HG03460 (cell line): ENCODE measurements around the gene ARAP1.
A peak's percentile ranks its signal among the peaks of the same experiment; 100 is the strongest.

Source experiments
- ATAC-seq: cut with Tn5 transposase; IDR thresholded peaks from one replicate; pipeline ENCODE4 v1.9.1; 2021; ENCODE audit not compliant: unreplicated experiment

Gene ARAP1

GRCh38 chr11:72725724-72726028, 26.5 kb downstream of the ARAP1 start:
- ATAC-seq, result no peak

GRCh38 chr11:72724851-72725723, 27.1 kb downstream of the ARAP1 start:
- no peak for ATAC-seq

GRCh38 chr11:72724021-72724551, 28.1 kb downstream of the ARAP1 start:
- ATAC-seq, result no peak

- ATAC-seq, result no peak
Measured at GRCh38 chr11:72723508-72723907, 28.7 kb downstream of the ARAP1 start.

DNA sequence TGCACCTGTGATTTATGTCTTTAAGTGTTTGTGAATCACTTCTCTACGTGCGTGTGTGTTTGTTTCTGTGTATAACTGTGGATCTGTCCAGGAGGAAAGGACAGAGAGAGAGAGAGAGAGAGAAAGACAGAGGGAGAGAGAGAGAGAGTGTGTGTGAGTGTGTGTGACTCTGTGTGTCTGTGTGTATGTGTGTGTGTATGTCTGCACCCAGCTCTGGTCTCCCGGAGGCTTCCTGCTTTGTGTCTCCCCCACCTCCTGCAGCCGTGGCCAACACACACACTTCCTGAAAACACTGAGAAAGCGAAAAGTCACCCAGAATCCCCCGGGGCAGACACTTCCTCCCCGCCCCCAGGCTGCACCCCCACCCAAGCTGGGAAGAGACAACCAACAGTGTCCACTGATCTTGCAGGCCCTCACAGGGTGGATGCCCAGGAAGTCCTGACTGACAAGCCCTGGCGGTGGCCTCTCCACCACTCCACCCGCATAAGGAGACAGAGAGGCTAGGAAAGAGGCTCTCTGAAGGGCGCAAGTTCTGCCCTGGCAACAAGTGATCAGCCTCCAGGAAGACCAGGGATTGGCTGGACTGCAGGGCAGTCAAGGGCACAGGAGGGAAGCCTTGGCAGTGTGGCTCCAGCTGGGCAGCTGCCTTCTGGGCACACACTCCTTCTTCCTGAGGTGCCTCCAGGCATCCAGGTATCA, 30.0 kb downstream of the ARAP1 start:
- ATAC-seq, result peak; percentile 83

GRCh38 chr11:72721689-72722049, 30.5 kb downstream of the ARAP1 start:
- ATAC-seq, result no peak

- no peak for ATAC-seq
Measured at GRCh38 chr11:72721276-72721675, 30.9 kb downstream of the ARAP1 start.

GRCh38 chr11:72720784-72721183, 31.4 kb downstream of the ARAP1 start:
- ATAC-seq, result no peak

GRCh38 chr11:72720047-72720446, 32.2 kb downstream of the ARAP1 start:
- no peak for ATAC-seq

- no peak for ATAC-seq
Measured at GRCh38 chr11:72719551-72719950, 32.7 kb downstream of the ARAP1 start.

GRCh38 chr11:72719144-72719543, 33.1 kb downstream of the ARAP1 start:
- no peak for ATAC-seq

- ATAC-seq, result no peak
Measured at GRCh38 chr11:72718101-72718501, 34.1 kb downstream of the ARAP1 start.

DNA sequence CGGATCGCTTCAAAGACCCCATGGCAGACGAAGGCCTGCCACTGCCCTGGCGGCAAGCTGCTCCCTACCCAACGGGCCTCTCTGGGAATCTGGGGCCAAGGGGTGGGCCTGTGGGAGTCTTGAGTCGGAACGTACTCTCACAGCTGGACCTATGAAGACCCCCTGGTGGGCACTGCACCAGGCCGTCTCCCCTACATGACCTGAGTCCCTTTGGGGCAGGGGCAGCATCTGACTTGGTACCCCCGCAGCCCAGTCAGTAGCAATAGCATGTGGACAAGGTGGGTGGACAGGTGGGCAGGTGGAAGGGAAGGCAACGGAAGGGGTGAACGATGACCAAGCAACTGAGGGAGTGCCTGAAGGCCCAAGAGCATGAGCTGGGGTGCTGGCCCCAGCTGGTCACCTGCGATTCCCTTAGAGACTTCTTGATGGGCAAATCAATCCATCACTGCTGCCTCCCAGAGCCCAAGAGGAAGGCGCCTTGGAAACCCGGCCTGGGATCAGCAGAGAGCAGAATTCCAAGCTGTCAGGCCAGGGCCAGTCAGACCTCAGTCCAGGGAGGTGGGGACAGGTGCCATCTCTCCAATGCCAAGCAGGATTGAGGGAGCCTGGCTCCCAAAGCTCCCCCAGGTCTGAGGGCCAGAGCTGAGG, 35.3 kb downstream of the ARAP1 start:
- no peak for ATAC-seq

- ATAC-seq, result no peak
Measured at GRCh38 chr11:72716290-72716689, 35.9 kb downstream of the ARAP1 start.

DNA sequence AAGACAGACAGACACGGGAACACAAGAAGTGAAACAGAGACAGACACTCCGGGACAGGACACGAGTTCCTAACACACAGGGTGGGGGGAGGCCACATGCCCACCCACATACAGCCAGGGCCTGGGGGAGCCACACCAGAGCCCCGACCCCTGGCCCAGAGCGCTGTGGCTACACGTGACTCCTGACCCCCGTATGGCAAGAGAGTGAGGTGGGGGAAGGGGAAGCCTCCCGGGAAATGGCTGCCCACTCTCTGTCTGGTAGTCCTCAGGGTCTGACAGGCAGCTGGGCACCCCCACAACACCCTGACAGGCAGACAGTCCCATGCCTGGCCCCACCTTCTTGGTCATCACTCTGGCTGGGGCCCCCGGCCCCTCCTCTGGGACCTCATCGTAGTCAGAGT, 39.4 kb downstream of the ARAP1 start:
- ATAC-seq, result no peak

GRCh38 chr11:72712168-72712751, 39.9 kb downstream of the ARAP1 start:
- no peak for ATAC-seq

DNA sequence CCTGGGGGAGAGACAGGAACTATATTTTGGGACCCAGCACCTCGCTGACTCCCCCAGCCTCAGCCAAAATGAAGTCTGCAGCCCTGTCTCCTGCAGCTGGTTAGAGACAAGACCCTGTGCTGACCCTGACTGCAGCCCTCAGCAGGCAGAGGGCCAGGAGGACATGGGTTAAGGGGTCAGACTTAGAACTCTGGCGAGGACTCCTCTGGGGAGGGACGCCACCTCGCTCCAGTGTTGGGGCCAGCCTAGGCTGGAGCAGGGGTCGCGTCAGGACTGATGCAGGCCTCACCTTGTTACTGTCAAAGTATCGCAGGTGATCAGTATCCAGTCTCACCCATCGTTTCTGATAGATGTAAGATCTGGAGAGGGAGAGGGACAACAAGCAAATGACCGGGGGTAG, 41.1 kb downstream of the ARAP1 start:
- no peak for ATAC-seq

- ATAC-seq, result no peak
Measured at GRCh38 chr11:72710278-72710677, 41.9 kb downstream of the ARAP1 start.

DNA sequence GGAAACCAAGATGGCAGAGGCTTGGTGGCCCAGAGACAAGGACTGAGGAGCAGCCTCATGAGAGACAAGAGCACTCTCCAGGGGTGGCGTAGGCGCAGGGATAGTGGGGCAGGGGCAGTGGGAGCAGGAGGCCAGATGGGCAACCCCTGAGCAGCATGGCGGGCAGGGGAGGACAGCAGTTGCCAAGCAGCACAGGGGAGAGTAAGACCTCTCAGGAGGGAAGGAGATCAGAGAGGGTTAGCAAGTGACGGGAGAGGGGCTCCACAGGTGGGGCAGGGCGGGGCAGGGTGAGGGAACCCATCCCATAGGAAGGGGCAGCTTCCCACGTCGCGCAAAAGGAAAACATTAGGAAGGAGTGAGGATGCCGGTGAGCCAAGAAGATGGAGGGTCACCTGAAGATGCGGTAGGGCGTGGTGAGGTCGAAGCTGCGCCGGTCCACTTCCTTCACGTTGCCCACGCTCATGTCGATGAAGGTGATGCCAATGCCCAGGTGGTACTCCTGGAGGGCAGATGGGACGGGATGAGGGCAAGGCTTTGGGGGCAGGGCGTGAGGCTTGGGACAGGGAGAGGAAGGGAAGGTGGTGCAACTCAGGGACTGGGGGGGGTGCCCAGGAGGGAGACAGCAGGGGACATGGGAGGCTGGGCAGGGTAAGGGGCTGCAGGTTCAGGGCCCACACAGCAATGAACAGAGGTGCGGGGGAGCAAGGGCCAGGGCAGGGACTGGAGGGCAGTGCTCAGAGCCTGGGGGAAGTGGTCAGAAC, 42.5 kb downstream of the ARAP1 start:
- ATAC-seq, result no peak

- ATAC-seq, result no peak
Measured at GRCh38 chr11:72707032-72707431, 45.2 kb downstream of the ARAP1 start.

DNA sequence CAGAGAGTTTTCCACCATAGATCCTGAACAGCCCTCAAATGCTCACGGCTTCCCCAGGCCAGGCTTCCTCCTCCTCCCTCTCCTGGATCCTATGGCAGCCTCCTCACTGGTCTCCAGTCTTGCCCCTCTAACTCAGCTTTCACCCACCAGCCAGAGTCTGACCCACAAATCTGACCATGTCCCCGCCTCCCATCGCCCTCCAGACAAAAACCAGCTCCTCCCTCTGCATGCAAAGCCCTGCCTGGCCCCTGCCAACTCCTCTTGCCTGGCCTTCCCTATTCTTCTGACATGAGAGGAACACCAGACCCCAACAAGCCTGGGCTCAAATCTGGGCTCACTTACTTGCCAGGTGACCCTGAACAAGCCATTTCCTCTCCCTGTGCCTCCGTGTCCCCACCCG, 45.6 kb downstream of the ARAP1 start:
- no peak for ATAC-seq
